Breast epithelium (tissue), 4 donors: ENCODE data around the gene FOXK1. TPM values are rescaled to one million over a fixed set of nuclear protein-coding genes. Genes with fewer than 3 reads are reported as not detected.
A peak's percentile ranks its signal among the peaks of the same experiment; 100 is the strongest.
"Not testable (repeated sequence)": the region's sequence is repeated elsewhere in the genome, so short reads cannot be mapped to it uniquely, and the experiment has no call there.

Source experiments
- DNase-seq, 2 donors: peaks; one replicate each; pipeline ENCODE4 v3.0.0-alpha.2; 2019; ENCODE audit warnings: low spot score in 2 of 2
- H3K27ac ChIP-seq, 2 donors: fragments of 200-600 bp; sonication (generic) in 1 of 2; one replicate each; pipeline ENCODE4 v1.5.1; 2016 to 2019; ENCODE audit warnings: mild to moderate bottlenecking in 1 of 2
- H3K27me3 ChIP-seq, 2 donors: fragments of 200-600 bp; sonication (generic) in 1 of 2; one replicate each; pipeline versions ENCODE4 v1.5.1 to v1.6.0; 2017 to 2019; ENCODE audit warnings: control low read depth in 1 of 2, mild to moderate bottlenecking in 1 of 2
- H3K36me3 ChIP-seq: fragments of 200-600 bp; one replicate; pipeline ENCODE4 v1.5.1; 2019
- H3K4me1 ChIP-seq, 2 donors: fragments of 200-600 bp; sonication (generic); one replicate each; pipeline ENCODE4 v1.5.1; 2016 to 2019; ENCODE audit warnings: control low read depth in 1 of 2
- H3K4me3 ChIP-seq, 3 donors: fragments of 200-600 bp; sonication (generic); 1 replicate in 2 of 3; 2 replicates in 1 of 3; pipeline ENCODE4 v1.5.1; 2016 to 2019; ENCODE audit warnings: mild to moderate bottlenecking in 3 of 3, moderate library complexity in 2 of 3
- H3K9me3 ChIP-seq, 2 donors: fragments of 200-600 bp; sonication (generic) in 1 of 2; one replicate each; pipeline ENCODE4 v1.5.1; 2016 to 2019; ENCODE audit warnings: control low read depth in 1 of 2
- POLR2A ChIP-seq: fragments of 450-650 bp; IDR thresholded peaks from one replicate; pipeline ENCODE4 v1.6.1; 2016; ENCODE audit warnings: antibody characterized with exemption, mild to moderate bottlenecking, moderate library complexity
- POLR2AphosphoS5 ChIP-seq, 3 donors: sonication (generic); formaldehyde crosslinking; IDR thresholded peaks; one replicate each; pipeline ENCODE4 v1.6.1; 2017; ENCODE audit warnings: antibody characterized with exemption in 3 of 3
- intact Hi-C: fragments of 100-400 bp; cut with DNase I; formaldehyde crosslinking; loops from one replicate; pipeline ENCODE4 v1.15.1; 2023; ENCODE audit warnings: low total_unique reads
- total RNA-seq, 3 donors: library from RNA; depleted of rRNA; stranded (reverse); fragments of >200 nt; gene quantifications; one replicate each; pipeline ENCODE4 v1.1.0, GENCODE V29; 2016
- TF ChIP-seq, protein P1 (sequence below), 3 donors: fragments of 450-650 bp; IDR thresholded peaks; one replicate each; pipeline ENCODE4 v1.5.1; 2016 to 2017; ENCODE audit warnings: antibody characterized with exemption in 3 of 3, mild to moderate bottlenecking in 3 of 3, moderate library complexity in 3 of 3

The FOXK1 gene
- total RNA-seq, 3 donors from 2014 or later, result 11.7 to 16.5 (median 15.7) TPM

DNA sequence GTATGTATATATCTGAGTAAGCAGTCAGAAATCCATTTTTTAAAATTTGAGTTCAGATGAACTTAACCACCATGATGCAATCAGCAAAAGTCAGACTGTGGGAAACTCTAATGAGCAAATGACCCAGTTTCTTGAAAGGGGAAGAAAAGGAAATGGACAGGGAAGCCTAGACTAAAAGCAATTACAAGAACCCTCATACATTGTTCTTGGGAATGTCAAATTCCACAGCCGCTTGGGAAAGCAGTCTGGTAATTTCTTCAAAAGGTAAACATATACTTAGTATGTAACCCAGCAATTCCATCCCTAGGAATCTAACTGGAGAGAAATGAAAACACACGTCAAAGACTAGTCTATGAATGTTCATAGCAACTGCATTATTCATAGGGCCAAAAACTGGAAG is 16.4 kb upstream of the FOXK1 start:
- TF ChIP-seq POLR2AphosphoS5 (IDR thresholded peaks at IDR 0.05) (no peak), POLR2A (no peak)
- TF ChIP-seq, protein P1, sequence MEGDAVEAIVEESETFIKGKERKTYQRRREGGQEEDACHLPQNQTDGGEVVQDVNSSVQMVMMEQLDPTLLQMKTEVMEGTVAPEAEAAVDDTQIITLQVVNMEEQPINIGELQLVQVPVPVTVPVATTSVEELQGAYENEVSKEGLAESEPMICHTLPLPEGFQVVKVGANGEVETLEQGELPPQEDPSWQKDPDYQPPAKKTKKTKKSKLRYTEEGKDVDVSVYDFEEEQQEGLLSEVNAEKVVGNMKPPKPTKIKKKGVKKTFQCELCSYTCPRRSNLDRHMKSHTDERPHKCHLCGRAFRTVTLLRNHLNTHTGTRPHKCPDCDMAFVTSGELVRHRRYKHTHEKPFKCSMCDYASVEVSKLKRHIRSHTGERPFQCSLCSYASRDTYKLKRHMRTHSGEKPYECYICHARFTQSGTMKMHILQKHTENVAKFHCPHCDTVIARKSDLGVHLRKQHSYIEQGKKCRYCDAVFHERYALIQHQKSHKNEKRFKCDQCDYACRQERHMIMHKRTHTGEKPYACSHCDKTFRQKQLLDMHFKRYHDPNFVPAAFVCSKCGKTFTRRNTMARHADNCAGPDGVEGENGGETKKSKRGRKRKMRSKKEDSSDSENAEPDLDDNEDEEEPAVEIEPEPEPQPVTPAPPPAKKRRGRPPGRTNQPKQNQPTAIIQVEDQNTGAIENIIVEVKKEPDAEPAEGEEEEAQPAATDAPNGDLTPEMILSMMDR (IDR thresholded peaks at IDR 0.05), result no peak
- Histone ChIP-seq H3K27ac (no peak overlapping the region), H3K9me3 (peaks cover 0 to under 1% of the 10 kb centered on the region in 2 donors), H3K27me3 (no peaks in the 10 kb centered on the region), H3K36me3 (no peaks in the 10 kb centered on the region), H3K4me1 (no peaks in the 10 kb centered on the region), H3K4me3 (no peak overlapping the region)
- DNase-seq, result no peak
- intact Hi-C loops, result no loop called here

DNA sequence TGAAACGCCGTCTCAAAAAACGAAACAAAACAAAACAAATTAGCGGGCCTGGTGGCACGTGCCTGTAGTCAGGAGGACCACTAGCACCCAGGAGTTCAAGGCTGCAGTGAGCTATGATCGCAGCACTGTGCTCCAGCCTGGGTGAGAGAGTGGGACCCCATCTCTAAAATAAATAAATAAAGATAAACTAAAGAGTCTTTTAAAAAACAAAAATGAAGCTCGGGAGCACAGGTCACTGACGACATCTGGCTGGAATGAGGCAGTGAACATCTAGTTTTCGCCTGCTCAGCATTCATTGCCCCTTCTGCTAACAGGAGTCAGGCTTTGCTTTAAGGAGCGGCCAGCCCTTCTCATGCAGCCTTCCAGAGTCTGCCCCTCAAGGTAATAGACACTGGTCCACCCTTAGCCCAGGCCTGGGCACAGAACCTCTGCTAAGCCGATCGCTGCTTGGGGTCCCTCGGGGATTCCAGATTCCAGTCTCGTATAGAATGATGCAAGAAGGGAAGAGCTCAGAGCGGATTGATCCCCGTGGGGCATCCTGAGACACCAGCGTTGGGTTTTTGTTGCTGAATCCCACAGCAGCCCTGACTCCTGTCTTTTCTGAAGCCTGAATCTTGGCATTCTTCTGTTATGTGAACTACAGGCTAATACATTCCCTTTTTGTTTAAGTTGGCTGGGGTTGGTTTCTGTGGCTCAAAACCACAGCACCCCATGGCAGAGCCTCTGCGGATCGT is 14.2 kb upstream of the FOXK1 start:
- Histone ChIP-seq H3K36me3 (no peaks in the 10 kb centered on the region), H3K4me3 (peak overlapping the region in 1 of 3 donors; percentile 25), H3K4me1 (no peaks in the 10 kb centered on the region), H3K27me3 (no peaks in the 10 kb centered on the region), H3K9me3 (peaks cover 0 to 3% of the 10 kb centered on the region in 2 donors), H3K27ac (peak overlapping the region in 1 of 2 donors; percentile 48)
- DNase-seq, result no peak
- intact Hi-C loops, result no loop called here
- no peak for TF ChIP-seq POLR2AphosphoS5 (IDR thresholded peaks at IDR 0.05)
- no peak for TF ChIP-seq POLR2A
- TF ChIP-seq, protein P1 (IDR thresholded peaks at IDR 0.05), result no peak

DNA sequence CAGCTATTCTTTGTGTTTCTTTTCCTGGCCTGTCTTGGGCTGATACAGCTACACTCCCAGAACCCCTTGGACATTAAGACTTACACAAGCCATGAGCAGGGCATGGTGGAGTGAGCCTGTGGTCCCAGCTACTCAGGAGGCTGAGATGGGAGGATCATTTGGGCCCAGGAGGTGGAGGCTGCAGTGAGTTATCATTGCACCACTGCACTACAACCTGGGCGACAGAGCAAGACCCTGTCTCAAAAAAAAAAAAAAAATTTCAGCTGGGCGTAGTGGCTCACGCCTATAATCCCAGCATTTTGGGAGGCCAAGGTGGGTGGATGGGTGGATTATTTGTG is 13.6 kb upstream of the FOXK1 start:
- TF ChIP-seq POLR2A, result no peak
- no peak for TF ChIP-seq POLR2AphosphoS5 (IDR thresholded peaks at IDR 0.05)
- TF ChIP-seq, protein P1 (IDR thresholded peaks at IDR 0.05), result no peak
- Histone ChIP-seq H3K4me1 (no peaks in the 10 kb centered on the region), H3K27me3 (no peaks in the 10 kb centered on the region), H3K27ac (peak overlapping the region in 1 of 2 donors; percentile 48), H3K4me3 (no peak overlapping the region), H3K9me3 (peaks cover 0 to 3% of the 10 kb centered on the region in 2 donors), H3K36me3 (no peaks in the 10 kb centered on the region)
- DNase-seq, result no peak
- intact Hi-C loops, result no loop called here

DNA sequence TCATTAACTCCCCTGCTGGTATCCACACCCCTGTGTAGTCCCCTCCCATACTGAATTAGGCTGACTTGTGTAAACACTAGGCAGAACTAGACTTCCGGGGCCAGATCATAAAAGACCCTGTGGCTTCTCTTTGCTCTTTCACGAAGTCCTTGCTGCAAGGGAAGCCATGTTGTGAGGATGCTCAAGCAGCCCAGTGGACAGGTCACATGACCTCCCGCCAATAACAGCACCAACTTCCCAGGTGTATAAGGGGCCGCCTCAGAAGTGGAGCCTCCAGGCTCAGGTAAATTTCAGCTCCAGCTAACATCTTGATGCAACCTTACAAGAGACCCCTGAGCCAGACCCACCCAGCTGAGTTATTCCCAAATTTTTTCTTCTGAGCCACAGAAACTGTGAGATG is 11.3 kb upstream of the FOXK1 start:
- Histone ChIP-seq H3K36me3 (no peaks in the 10 kb centered on the region), H3K9me3 (peaks cover 6 to 14% of the 10 kb centered on the region in 2 donors), H3K4me1 (no peaks in the 10 kb centered on the region), H3K4me3 (no peak overlapping the region), H3K27ac (no peak overlapping the region), H3K27me3 (no peaks in the 10 kb centered on the region)
- no peak for DNase-seq
- intact Hi-C loops, result no loop called here
- TF ChIP-seq, protein P1 (IDR thresholded peaks at IDR 0.05), result no peak
- TF ChIP-seq POLR2AphosphoS5 (IDR thresholded peaks at IDR 0.05) (no peak), POLR2A (no peak)

DNA sequence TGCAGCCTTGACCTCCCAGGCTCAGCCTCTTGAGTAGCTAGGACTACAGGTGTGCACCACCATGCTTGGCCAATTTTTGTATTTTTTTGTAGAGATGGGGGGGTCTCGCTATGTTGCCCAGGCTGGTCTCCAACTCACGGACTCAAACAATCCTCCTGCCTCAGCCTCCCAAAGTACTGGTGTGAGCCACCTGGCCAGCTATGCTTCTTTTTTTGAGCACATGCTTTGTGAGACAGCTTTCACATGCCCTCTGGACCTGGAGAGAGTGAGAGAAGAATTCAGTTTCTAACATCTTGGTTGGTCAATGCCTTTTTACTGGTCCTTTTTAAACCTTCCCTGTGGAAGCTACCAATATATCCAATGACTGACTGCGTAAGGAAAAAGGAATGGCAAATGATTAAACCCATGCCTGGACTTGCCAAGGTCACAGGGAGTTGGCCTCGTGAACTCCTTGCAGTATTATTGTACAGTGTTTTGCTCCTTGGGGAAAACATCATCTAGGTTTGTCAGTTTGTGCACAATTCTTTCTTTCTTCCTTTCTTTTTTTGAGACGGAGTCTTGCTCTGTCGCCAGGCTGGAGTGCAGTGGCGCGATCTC is 6.2 kb upstream of the FOXK1 start:
- Histone ChIP-seq H3K4me3 (no peak overlapping the region), H3K27me3 (no peaks in the 10 kb centered on the region), H3K27ac (no peak overlapping the region), H3K9me3 (peaks cover 6 to 12% of the 10 kb centered on the region in 2 donors), H3K4me1 (no peaks in the 10 kb centered on the region), H3K36me3 (no peaks in the 10 kb centered on the region)
- no peak for TF ChIP-seq POLR2AphosphoS5 (IDR thresholded peaks at IDR 0.05)
- TF ChIP-seq POLR2A, result no peak
- TF ChIP-seq, protein P1 (IDR thresholded peaks at IDR 0.05), result no peak
- intact Hi-C loops, result no loop called here
- no peak for DNase-seq

DNA sequence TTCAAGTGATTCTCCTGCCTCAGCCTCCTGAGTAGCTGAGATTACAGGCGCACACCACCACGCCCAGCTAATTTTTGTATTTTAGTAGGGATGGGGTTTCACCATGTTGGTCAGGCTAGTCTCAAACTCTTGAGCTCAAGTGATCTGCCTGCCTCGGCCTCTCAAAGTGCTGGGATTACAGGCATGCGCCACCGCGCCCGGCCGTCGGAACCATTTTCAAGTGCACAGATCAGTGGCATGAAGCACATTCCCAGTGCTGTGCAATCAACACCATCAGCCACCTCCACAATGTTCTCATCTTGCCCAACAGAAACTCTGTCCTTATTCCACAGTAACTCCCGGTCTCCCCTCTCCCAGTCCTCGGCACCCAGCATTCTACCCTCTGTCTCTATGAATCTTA is 4.6 kb upstream of the FOXK1 start:
- H3K4me1 ChIP-seq, H3K4me3 ChIP-seq, H3K36me3 ChIP-seq, H3K27ac ChIP-seq, DNase-seq, intact Hi-C loops, H3K27me3 ChIP-seq: not testable (repeated sequence)
- peaks cover 6 to 11% of the 10 kb centered on the region in 2 donors for H3K9me3 ChIP-seq
